Activated CD8-positive, alpha-beta T cell treated with anti-CD3 and anti-CD28 coated beads for 36 hours (primary cell): ENCODE measurements around the gene ACBD6. TPM values are rescaled to one million over a fixed set of nuclear protein-coding genes. Genes with fewer than 3 reads are reported as not detected.

ENCODE experiments used
- ATAC-seq: fragments of 200-7000 bp; cut with Tn5 transposase; one replicate; pipeline ENCODE4 v1.10.0; 2021; ENCODE audit warnings: mild to moderate bottlenecking, moderate library complexity
- CTCF ChIA-PET: fragments of 350-600 bp; sonication (Branson Sonifier 250); formaldehyde crosslinking; loops from one replicate; lab custom pipeline; 2021; ENCODE audit warnings: antibody characterized with exemption; lab: Charles Lee
- POLR2A ChIA-PET: fragments of 350-600 bp; sonication (Branson Sonifier 250); formaldehyde crosslinking; loops from one replicate; lab custom pipeline; 2021; ENCODE audit warnings: antibody characterized with exemption; lab: Charles Lee
- DNase-seq: peaks from one replicate; pipeline ENCODE4 v3.0.0-alpha.2; 2020
- H3K27ac Mint-ChIP-seq: one replicate; pipeline ENCODE4 v1.8.0; 2021; ENCODE audit warnings: mild to moderate bottlenecking, mixed read lengths
- H3K27me3 Mint-ChIP-seq: one replicate; pipeline ENCODE4 v1.8.0; 2021; ENCODE audit warnings: mixed read lengths
- H3K36me3 Mint-ChIP-seq: one replicate; pipeline ENCODE4 v1.8.0; 2021; ENCODE audit warnings: low read depth, mixed read lengths
- H3K4me1 Mint-ChIP-seq: one replicate; pipeline ENCODE4 v1.8.0; 2021; ENCODE audit warnings: low read depth, mixed read lengths
- H3K4me3 Mint-ChIP-seq: one replicate; pipeline ENCODE4 v1.8.0; 2021; ENCODE audit warnings: mild to moderate bottlenecking, moderate library complexity, mixed read lengths
- H3K9me3 Mint-ChIP-seq: one replicate; pipeline ENCODE4 v1.8.0; 2021; ENCODE audit warnings: mixed read lengths
- intact Hi-C: fragments of 100-400 bp; cut with micrococcal nuclease; formaldehyde crosslinking; loops from one replicate; pipeline ENCODE4 v1.10.0; 2022
- total RNA-seq, 2 experiments: library from RNA; stranded (reverse); gene quantifications; one replicate each; pipeline ENCODE4 v1.2.3, GENCODE V29; 2021
- TF ChIP-seq, protein P1 (sequence below): fragments of 200-600 bp; IDR thresholded peaks from one replicate; pipeline ENCODE4 v1.8.0; 2022; ENCODE audit warnings: antibody characterized with exemption, mild to moderate bottlenecking

Gene ACBD6
- total RNA-seq, 2 experiments from 2014 or later: 41.3 to 45.0 TPM

DNA sequence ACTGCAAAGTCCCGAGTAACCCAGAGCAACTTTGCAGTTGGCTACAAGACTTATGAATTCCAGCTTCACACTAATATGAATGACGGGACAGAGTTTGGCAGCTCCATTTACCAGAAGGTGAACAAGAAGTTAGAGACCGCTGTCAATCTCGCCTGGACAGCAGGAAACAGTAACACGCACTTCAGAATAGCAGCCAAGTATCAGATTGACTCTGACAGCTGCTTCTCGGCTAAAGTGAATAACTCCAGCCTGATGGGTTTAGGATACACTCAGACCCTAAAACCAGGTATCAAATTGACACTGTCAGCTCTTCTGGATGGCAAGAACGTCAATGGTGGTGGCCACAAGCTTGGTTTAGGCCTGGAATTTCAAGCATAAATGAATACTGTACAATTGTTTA, 66.8 kb downstream of the ACBD6 start:
- Mint-ChIP-seq H3K36me3 (peaks cover 49% of the 10 kb centered on the region), H3K27me3 (no peaks in the 10 kb centered on the region), H3K27ac (no peak overlapping the region), H3K4me3 (no peak overlapping the region), H3K9me3 (peaks cover 8% of the 10 kb centered on the region), H3K4me1 (peaks cover 5% of the 10 kb centered on the region)
- TF ChIP-seq, protein P1, sequence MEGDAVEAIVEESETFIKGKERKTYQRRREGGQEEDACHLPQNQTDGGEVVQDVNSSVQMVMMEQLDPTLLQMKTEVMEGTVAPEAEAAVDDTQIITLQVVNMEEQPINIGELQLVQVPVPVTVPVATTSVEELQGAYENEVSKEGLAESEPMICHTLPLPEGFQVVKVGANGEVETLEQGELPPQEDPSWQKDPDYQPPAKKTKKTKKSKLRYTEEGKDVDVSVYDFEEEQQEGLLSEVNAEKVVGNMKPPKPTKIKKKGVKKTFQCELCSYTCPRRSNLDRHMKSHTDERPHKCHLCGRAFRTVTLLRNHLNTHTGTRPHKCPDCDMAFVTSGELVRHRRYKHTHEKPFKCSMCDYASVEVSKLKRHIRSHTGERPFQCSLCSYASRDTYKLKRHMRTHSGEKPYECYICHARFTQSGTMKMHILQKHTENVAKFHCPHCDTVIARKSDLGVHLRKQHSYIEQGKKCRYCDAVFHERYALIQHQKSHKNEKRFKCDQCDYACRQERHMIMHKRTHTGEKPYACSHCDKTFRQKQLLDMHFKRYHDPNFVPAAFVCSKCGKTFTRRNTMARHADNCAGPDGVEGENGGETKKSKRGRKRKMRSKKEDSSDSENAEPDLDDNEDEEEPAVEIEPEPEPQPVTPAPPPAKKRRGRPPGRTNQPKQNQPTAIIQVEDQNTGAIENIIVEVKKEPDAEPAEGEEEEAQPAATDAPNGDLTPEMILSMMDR: no peak
- ATAC-seq (no peak), DNase-seq (no peak)
- ChIA-PET POLR2A (no interaction called here), CTCF (interaction anchor here (0.6 to 1.9 kb wide), 3 partner anchors 20 to 708 kb away, joined by 4 to 6 read pairs (median 4); no protein-coding TSS in a partner anchor)
- intact Hi-C loops: no loop called here

DNA sequence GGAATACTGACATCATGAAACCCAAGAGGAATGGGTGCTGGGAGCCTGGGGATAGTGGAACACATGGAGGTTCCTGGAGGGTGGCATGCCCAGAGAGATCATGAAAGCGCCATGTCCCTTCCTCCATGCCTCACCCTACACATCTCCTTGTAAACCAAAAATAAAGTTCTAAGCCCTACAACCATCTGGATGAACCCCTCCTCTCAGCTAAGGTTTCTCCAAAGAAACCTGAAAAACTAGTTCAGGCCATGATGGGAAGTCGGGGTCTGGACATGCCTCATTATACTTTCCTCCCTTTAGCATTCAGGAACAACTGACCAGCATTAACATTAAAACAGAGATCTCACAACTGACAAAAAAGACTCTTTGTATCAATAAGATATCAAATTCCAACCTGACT, 68.5 kb downstream of the ACBD6 start:
- Mint-ChIP-seq H3K27ac (no peak overlapping the region), H3K9me3 (peaks cover 6% of the 10 kb centered on the region), H3K4me1 (peaks cover 10% of the 10 kb centered on the region), H3K4me3 (no peak overlapping the region), H3K27me3 (no peaks in the 10 kb centered on the region), H3K36me3 (peaks cover 52% of the 10 kb centered on the region)
- intact Hi-C loops: no loop called here
- POLR2A ChIA-PET: no interaction called here
- DNase-seq (no peak), ATAC-seq (no peak)
- CTCF ChIA-PET: interaction anchor here (1.9 kb wide), 1 partner anchor 44 kb away, joined by 4 read pairs; no protein-coding TSS in a partner anchor
- TF ChIP-seq, protein P1: no peak

DNA sequence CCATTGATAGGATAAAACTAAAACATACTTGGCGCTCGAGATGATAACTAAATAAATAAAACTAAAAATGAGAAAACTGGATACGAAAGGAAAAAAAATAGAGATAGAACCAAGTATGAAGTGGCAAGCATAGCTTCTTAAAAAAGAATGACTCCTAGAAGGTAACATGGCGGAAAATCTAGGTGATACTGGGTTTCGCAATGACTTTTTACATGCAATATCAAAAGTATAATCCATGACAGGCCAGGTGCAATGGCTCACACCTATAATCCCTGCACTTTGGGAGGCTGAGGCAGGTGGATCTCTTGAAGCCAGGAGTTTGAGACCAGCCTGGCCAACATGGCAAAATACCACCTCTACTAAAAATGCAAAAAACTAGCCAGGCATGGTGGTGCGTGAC, 70.7 kb downstream of the ACBD6 start:
- Mint-ChIP-seq H3K9me3 (peaks cover 6% of the 10 kb centered on the region), H3K27me3 (no peaks in the 10 kb centered on the region), H3K27ac (no peak overlapping the region), H3K4me1 (peaks cover 12% of the 10 kb centered on the region), H3K36me3 (peaks cover 41% of the 10 kb centered on the region), H3K4me3 (no peak overlapping the region)
- TF ChIP-seq, protein P1: no peak
- DNase-seq: no peak
- ATAC-seq: no peak
- intact Hi-C loops: no loop called here
- POLR2A ChIA-PET: no interaction called here
- CTCF ChIA-PET: no interaction called here

DNA sequence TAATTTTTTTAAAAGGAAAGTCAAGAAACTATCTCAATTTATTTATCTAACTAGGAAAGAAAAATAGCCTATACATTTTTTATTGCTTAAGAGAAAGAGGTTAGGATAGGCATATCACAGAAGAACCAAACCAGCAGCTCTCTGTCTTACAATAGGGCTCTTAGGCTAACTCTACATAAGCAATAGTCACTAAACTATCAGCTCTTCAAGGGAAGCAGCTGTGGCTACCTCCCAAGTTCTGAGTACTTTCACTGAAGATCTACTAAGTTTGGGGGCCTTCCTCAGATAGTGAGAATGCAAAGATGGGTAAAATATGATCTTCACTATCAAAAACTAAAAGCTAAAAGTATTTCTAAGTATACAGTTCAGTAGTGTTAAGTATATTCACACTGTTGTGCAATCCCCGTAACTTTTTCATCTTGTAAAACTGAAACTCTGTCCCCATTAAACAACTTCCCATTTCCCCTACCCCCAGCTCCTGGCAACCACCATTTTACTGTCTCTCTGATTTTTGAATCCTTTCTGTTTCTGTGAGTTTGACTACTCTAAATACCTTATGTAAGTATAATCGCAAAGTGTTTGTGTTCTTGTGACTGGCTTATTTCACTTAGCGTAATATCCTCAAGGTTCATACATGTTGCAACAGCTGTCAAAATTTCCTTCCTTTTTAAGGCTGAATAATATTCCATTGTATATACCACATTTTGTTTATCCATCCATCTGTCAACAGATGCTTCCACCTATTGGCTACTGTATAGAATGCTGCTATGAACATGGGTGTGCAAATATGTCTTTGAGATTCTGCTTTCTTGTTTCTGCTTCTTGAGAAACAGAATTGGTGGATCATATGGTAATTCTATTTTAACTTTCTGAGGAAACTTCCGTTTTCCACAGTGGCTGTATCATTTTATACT, 73.3 kb downstream of the ACBD6 start:
- TF ChIP-seq, protein P1: no peak
- POLR2A ChIA-PET: no interaction called here
- intact Hi-C loops: no loop called here
- peaks cover 11% of the 10 kb centered on the region for H3K4me1 Mint-ChIP-seq
- H3K4me3 Mint-ChIP-seq: no peak overlapping the region
- H3K27ac Mint-ChIP-seq: no peak overlapping the region
- no peak for ATAC-seq
- DNase-seq: no peak
- no peaks in the 10 kb centered on the region for H3K27me3 Mint-ChIP-seq
- CTCF ChIA-PET: no interaction called here
- H3K9me3 Mint-ChIP-seq: peaks cover 4% of the 10 kb centered on the region
- H3K36me3 Mint-ChIP-seq: peaks cover 33% of the 10 kb centered on the region

DNA sequence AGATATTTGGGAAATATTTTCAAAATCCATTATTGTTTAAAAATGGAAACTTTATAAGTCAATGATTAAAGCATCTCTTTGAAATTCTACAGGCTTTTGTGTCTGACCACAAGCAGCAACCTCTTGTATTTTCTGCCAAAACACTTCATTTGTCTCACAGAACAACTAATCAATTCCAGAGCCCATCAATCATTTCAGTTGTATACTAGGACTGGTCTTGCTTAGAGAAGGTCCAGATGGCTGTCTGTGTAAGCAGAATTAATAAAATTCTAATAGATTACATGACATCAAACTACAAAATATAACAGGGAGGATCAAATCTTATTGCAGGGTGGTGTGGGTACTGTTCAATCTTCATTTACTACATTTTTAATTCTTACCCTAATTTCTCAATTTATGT, 76.4 kb downstream of the ACBD6 start:
- intact Hi-C loops: no loop called here
- Mint-ChIP-seq H3K4me3 (no peak overlapping the region), H3K4me1 (peaks cover 7% of the 10 kb centered on the region), H3K36me3 (peaks cover 41% of the 10 kb centered on the region), H3K27me3 (no peaks in the 10 kb centered on the region), H3K27ac (no peak overlapping the region), H3K9me3 (peaks cover 11% of the 10 kb centered on the region)
- POLR2A ChIA-PET: no interaction called here
- ATAC-seq: no peak
- CTCF ChIA-PET: interaction anchor here (1.6 kb wide), 1 partner anchor 173 kb away, joined by 3 read pairs; no protein-coding TSS in a partner anchor
- DNase-seq: no peak
- TF ChIP-seq, protein P1: no peak
